HG03571 (cell line): Measurements from ENCODE around the gene SLFN5.
"Not testable (repeated sequence)": the region's sequence is repeated elsewhere in the genome, so short reads cannot be mapped to it uniquely, and the experiment has no call there.

Source experiments
- ATAC-seq: cut with Tn5 transposase; IDR thresholded peaks from one replicate; pipeline ENCODE4 v1.9.1; 2021; ENCODE audit not compliant: unreplicated experiment

SLFN5 gene

DNA sequence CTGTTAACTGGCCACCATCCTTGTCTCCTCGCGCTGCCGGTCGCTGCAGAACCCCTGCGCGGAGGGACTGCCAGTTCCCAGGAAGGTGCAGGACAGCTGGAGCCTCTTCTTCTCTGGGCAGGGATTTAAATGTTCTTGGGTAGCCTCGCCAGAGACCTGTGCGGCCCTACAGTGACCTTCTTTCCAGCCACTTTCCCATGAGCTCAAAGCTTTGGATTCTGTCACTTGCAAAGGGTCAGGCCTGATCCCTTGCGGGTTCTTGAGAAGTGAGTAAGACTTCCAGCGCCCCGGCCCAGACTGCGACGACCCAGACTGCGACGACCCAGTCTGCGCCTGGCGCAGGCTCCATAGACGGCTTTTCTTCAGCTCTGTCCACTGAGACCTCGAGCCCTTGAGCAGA lies 1.4 kb upstream of the SLFN5 start:
- ATAC-seq, result no peak

DNA sequence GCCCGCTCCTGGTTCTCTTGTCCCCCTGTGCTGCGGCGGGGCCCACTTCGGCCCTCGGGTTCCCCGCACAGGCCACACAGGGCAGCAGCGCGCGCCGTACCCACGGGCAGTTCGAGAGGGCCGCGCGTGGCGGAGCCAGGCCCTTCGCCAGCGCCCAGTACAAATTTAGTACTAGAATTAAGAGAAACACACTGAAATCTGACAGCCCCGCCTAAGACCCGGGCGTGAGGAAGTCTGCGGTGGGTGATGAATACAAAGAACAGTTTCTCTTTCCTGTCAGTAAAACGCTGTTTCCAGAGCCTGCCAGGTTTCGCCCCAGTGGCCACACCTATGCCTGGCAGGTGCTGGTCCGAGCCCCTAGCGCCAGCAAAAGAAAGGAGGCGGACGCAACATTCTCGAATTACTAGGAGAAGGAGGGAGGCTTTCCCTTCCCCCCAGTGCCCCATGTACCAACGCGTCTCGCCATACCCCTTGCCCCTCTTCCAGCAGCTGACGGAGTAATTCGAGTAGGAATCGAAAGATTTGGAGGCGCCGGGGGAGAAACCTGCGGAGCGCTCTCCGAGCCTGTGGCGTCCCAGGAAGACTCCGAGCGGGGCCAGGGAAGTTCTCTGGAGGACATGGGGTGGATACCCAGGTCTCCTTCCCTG lies 591 bp upstream of the SLFN5 start:
- ATAC-seq, result peak; percentile 44

DNA sequence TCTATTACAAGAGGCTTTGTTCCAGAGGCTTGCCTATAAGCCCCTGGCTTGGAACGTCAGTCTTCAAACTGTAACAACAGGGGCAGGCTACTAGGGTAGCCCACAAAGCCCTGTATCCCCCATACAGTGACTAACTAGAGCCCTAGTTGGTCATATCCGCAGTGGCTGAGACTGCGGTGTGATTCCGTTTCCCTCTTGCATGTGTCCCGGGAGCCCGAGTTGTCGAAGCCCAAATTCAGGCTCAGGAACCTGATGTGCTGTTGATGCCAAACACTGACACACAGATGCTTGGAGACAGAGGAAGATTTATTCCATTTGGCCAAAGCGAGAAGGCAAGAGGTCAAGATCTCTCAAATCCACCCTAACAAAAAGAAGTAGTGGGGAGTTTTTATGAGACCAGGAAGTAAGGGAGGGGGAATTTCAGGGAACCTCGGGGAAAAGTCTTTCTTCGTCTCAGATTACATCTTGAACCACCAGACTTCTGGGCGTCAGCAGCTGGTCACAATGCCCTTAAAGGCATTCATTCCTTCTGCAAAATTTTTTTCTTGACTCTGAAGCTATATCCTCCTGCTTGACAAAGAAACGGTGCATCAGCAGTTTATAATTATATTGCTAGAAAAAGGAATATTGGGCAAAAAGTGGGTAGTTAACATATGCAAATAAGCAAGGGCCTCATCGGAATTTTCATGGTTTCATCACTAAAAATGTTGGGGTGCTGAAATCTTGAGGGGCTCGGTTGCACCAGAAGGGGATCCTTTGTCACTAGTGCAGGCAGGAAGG lies 879 bp downstream of the SLFN5 start:
- no peak for ATAC-seq

DNA sequence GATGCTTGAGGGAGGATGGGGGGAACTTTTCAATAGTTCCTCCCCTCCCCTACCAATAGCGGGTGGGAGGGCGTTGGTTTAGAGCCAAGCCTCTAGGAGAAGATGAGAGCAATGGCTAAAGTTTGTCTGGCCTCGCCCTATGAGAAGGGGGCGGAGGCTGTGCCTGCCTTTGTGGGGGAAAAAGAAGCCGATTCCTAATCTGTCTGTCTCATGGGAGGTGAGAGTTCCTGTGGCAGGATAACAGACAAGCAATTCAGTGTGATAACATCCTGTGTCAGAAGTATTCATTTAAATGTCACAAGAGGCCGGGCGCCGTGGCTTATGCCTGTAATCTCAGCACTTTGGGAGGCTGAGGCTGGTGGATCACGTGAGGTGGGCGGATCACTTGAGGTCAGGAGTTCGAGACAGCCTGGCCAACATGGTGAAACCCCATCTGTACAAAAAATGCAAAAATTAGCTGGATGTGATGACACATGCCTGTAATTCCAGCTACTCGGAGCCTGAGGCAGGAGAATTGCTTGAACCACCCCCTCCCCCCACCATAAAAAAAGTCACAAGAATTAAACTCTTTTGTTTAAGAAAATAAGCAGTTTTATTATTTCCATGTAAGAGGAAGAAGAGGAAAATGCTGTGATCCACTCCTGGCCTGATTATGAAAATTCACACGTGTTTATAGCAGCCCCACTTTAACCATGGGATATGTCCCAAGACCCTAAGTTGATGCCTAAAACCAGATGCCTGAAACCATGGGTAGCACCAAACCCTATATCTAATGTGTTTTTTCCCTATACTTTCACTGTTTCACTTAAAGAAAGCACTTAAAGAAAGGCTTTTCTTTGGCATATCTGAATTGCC lies 1.7 kb downstream of the SLFN5 start:
- ATAC-seq, result peak; percentile 37

DNA sequence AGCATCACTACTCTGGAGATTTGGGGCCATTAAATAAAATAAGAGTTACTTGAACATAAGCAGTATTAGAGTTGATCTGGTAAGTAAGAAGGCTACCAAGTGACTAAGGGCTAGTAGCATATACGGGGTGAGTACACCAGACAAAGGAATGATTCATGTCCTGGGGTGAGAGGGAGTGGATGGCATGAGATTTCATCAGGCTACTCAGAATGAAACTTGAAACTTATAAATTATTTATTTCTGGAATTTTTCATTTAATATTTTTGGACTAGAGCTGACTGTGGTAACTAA lies 2.3 kb downstream of the SLFN5 start:
- ATAC-seq, result no peak

DNA sequence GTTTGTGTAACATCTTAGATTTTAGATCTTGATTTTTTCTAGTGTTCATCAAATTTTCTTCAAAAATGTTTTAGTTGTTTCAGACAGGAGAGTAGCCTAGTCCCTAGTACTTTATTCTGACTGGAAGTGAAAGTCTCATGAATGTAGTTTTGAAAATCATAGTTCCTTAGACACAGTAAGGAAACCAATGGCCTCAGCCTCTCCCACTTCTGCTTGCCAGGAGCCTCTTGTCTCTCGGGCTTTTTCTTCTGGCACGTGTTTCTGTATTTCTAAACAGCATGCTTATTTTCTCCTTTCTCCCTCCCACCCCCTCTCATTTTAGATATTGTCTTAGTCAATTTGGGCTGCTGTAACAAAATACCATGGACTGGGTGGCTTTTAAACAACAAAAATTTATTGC lies 9.8 kb downstream of the SLFN5 start:
- no peak for ATAC-seq

DNA sequence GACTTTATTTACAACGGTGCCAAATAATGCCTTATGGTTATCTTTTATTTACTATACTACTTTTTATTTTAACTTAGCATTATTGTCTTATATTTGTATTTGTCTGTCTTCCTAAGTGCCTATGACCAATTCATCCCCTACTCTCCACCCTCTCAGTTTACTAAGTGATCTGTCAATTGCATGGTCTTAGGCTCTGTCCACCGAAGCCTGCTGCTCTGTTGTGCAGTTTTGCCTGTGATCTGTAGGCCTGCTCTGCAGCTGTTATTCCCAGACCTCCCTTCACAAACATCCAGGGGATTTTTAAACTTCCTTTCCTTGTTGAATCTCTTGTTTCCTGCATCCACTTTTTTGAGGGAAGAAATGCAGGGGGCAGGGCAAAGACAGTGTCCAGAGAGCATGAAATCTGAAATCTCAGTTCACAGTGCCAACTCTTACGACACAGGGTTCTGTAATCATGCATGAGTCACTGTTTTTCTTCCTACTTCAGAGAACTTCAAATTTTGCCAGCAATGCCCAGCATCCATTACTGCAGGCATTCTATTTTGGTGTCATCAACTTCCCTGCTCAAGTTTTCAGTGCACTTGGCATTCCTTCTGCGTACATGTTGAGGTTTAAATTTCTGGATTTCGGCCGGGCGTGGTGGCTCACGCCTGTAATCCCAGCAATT lies 11.4 kb downstream of the SLFN5 start:
- ATAC-seq, result no peak

DNA sequence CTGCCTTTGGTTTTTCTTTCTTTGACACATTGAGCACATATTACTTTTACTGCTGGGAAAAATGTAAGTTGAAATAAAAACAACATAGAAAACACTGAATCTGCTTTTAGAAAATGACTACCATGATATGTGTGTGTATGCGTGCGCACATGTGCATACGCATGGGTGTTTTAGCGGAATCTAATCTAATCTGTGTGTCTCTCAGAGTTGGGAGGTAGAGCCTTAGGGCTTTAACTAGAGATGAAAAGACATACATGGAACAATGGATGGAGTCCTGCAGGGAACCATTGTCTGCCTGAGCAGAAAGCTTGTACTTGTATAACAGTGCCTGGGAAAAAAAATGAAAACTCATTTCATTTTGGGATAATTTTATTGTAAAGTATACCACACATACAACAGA lies 12.4 kb downstream of the SLFN5 start:
- no peak for ATAC-seq

DNA sequence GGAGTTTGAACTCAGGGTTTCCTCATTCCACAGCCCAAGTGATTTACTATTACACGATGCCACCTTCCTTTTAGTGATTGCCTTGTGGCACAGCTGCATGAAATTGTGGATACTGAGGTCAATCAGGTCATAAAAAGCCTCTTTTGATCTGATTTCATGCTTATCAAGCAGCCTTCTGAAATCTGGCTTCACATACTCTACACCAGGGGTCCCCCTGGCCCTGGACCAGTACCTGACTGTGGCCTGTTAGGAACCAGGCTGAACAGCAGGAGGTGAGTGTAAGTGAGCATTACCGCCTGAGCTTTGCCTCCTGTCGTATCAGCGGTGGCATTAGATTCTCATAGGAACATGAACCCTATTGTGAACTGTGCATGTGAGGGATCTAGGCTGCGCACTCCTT lies 13.8 kb downstream of the SLFN5 start:
- no peak for ATAC-seq

DNA sequence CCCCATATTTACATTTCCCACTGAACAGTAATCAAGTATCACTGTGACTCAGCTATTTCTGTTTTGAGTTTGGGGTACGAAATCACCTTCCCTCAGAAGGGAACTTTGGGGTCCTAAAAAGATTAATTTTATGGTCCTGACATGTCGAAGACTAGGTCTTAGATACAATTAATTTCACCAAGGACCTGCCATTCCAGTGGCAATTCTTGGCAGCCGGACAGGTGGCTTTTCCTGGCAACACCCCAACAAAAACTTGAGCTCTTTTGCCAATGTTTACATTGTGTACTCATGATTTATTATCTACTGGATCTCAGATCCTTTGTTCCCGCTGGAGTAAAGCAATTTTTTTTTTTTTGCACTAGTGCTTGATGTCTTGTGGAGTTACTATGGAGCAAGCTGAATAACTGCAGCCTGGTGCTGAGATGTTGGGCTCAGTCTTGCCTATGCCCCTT lies 14.4 kb downstream of the SLFN5 start:
- ATAC-seq, result no peak

DNA sequence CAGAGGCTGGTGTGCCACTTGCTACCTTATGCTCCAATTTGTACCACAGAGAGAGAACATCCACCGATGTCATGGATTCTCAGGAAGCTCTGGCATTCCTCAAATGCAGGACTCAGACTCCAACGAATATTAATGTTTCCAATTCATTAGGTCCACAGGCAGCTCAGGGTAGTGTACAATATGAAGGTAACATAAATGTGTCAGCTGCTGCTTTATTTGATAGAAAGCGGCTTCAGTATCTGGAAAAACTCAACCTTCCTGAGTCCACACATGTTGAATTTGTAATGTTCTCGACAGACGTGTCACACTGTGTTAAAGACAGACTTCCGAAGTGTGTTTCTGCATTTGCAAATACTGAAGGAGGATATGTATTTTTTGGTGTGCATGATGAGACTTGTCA lies 16.1 kb downstream of the SLFN5 start:
- ATAC-seq, result no peak

DNA sequence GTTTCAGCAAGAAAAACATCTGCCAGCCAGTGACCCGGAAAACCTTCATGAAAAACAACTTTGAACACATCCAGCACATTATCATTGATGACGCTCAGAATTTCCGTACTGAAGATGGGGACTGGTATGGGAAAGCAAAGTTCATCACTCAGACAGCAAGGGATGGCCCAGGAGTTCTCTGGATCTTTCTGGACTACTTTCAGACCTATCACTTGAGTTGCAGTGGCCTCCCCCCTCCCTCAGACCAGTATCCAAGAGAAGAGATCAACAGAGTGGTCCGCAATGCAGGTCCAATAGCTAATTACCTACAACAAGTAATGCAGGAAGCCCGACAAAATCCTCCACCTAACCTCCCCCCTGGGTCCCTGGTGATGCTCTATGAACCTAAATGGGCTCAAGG lies 22.2 kb downstream of the SLFN5 start:
- no peak for ATAC-seq

DNA sequence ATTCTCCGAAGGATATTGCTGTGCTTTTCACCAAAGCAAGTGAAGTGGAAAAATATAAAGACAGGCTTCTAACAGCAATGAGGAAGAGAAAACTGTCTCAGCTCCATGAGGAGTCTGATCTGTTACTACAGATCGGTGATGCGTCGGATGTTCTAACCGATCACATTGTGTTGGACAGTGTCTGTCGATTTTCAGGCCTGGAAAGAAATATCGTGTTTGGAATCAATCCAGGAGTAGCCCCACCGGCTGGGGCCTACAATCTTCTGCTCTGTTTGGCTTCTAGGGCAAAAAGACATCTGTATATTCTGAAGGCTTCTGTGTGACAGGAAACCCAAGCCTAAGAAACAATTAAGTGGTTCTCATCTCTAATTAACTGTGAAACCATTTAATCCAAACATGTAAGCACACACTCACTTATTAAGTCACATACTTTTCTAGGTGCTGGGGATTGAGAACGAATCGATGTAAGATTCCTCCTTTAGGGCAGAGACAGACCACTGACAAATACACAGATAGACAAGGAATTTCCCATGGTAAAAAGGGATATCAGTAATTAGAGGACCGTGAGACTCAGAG lies 22.8 kb downstream of the SLFN5 start:
- ATAC-seq, result no peak

DNA sequence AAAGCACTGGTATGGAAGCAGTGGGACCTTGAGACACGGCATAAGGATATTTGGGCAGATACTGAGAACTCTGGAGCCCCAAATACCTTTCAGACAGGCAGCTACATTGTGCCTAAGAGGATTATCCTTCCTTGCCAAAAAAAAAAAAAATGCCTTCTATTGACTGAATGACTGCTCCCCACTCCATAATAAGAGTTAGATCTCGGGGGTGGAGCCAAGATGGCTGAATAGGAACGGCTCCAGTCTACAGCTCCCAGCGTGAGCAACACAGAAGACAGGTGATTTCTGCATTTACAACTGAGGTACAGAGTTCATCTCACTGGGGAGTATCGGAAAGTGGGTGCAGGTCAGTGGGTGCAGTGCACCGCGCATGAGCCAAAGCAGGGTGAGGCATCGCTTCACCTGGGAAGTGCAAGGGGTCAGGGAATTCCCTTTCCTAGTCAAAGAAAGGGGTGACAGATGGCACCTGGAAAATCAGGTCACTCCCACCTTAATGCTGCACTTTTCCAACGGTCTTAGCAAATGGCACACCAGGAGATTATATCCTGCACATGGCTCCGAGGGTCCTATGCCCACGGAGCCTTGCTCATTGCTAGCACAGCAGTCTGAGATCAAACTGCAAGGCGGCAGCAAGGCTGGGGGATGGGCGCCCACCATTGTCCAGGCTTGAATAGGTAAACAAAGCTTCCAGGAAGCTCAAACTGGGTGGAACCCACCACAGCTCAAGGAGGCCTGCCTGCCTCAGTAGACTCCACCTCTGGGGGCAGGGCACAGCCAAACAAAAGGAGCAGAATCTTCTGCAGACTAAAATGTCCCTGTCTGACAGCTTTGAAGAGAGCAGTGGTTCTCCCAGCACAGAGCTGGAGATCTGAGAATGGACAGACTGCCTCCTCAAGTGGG lies 31.5 kb downstream of the SLFN5 start:
- ATAC-seq, result not testable (repeated sequence)

DNA sequence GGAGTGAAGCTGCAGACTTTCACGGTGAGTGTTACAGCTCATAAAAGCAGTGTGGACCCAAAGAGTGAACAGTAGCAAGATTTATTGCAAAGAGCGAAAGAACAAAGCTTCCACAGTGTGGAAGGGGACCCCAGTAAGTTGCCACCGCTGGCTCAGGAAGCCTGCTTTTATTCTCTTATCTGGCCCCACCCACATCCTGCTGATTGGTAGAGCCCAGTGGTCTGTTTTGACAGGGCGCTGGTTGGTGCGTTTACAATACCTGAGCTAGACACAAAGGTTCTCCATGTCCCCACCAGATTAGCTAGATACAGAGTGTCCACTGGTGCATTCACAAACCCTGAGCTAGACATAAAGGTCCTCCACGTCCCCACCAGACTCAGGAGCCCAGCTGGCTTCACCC lies 35.6 kb downstream of the SLFN5 start:
- not testable (repeated sequence) for ATAC-seq

DNA sequence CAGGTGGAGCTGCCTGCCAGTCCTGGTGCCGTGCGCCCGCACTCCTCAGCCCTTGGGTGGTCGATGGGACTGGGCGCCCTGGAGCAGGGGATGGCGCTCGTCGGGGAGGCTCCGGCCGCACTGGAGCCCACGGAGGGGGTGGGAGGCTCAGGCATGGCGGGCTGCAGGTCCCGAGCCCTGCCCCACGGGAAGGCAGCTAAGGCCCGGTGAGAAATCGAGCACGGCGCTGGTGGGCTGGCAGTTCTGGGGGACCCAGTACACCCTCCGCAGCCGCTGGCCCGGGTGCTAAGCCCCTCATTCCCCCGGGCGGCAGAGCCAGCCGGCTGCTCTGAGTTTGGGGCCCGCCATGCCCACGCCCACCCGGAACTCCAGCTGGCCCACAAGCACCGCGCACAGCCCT lies 36.0 kb downstream of the SLFN5 start:
- ATAC-seq, result not testable (repeated sequence)

DNA sequence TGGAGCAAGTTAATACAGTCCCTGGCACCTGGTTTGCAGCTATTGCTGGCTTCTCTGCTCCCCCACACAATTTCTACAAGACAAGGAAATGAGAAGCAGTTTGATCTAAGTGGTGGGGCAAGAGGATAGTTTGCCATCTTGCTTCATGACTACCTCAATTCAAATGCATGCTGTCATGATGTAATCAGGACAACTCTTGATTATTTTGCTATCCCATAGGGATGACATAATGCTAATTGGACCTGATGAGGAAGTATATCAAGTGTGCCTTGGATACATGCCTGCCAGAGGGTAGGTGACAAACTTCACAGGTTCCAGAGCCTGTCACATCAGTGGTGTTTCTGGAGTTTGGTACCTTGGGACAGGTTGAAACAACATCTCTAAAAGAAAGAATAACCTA lies 40.9 kb downstream of the SLFN5 start:
- ATAC-seq, result no peak

DNA sequence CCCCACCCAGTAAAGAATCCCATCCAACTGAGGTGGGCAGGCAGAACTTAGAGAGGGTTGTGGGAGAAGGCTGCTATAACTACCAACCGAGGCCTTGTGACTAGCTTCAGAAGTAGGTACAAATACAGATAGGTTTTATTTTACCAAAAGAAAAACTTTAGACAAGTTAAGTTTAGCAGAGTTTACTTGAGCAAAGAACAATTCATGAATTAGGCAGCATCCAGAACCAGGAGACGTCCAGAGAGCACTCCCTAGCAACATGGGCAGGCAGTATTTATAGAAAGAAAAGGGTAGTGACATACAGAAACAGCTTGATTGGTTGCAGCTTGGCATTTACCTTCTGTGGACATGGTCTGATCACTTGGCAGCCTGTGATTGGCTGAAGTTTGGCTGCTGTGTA lies 42.1 kb downstream of the SLFN5 start:
- ATAC-seq, result no peak

DNA sequence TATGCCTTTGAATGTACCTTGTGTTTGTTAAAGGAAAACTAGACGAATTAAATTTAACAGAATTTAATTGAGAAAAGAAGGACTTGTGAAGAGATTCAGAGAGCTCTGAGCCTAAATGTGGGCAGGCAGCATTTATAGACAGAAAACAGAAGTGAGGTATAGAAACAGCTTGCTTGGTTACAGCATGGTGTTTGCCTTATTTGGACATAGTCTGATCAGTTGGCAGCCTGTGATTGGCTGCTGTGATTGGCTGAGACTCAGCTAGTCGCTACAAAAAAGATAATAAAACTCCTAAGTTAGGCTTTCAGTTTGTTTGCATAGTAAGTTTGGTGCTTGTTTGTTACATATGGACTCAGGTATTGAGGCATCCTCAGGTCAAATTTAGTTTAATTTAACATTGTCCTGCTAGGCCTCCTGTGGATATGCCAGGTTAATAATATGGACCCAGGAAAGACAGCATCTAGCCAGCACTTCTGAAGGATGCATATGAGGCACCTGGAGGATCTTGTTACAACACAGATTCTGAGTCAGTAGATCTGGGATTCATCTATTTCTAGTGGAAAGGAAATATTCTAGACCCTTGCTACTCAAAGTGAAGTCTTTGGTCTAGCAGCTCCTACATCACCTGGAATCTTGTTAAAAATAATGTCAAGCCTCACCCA lies 43.4 kb downstream of the SLFN5 start:
- no peak for ATAC-seq
